Smooth muscle cell (in vitro differentiated cells): ENCODE data around the gene UBTD1. TPM values are rescaled to one million over a fixed set of nuclear protein-coding genes. Genes with fewer than 3 reads are reported as not detected.

Experiments used
- DNase-seq: peaks from one replicate; lab custom pipeline; 2025; ENCODE audit not compliant: unreplicated experiment; lab: John Stamatoyannopoulos, UW
- H2AFZ ChIP-seq: fragments of 200-600 bp; sonication (generic); 2 replicates; pipeline ENCODE4 v1.6.0; 2016; ENCODE audit warnings: antibody characterized with exemption, low read depth, mild to moderate bottlenecking
- H3F3A ChIP-seq: fragments of 200-600 bp; sonication (generic); 2 replicates; pipeline ENCODE4 v1.6.0; 2017; ENCODE audit warnings: antibody characterized with exemption, low read depth
- H3K27ac ChIP-seq: fragments of 200-600 bp; sonication (generic); 2 replicates; pipeline ENCODE4 v1.5.1; 2016; ENCODE audit warnings: low read depth, mild to moderate bottlenecking
- H3K27me3 ChIP-seq: fragments of 200-600 bp; sonication (generic); 2 replicates; pipeline ENCODE4 v1.6.1; 2016; ENCODE audit warnings: low read depth, mild to moderate bottlenecking
- H3K36me3 ChIP-seq: fragments of 200-600 bp; sonication (generic); 2 replicates; pipeline ENCODE4 v1.5.1; 2016; ENCODE audit warnings: low read depth
- H3K4me1 ChIP-seq: fragments of 200-600 bp; sonication (generic); 2 replicates; pipeline ENCODE4 v1.5.1; 2016; ENCODE audit warnings: low read depth
- H3K4me2 ChIP-seq: fragments of 200-600 bp; sonication (generic); 2 replicates; pipeline ENCODE4 v1.6.0; 2016; ENCODE audit warnings: mild to moderate bottlenecking
- H3K4me3 ChIP-seq: fragments of 200-600 bp; sonication (generic); 2 replicates; pipeline ENCODE4 v1.5.1; 2016; ENCODE audit warnings: mild to moderate bottlenecking
- H3K79me2 ChIP-seq: fragments of 200-600 bp; sonication (generic); 2 replicates; pipeline ENCODE4 v1.6.0; 2016; ENCODE audit warnings: low read depth, mild to moderate bottlenecking
- H3K9ac ChIP-seq: fragments of 200-600 bp; sonication (generic); 2 replicates; pipeline ENCODE4 v1.6.0; 2016; ENCODE audit warnings: low read depth
- H3K9me3 ChIP-seq: fragments of 200-600 bp; sonication (generic); replicated peaks from 2 replicates; pipeline ENCODE4 v1.5.1; 2016; ENCODE audit warnings: low read depth
- H4K20me1 ChIP-seq: fragments of 200-600 bp; sonication (generic); 2 replicates; pipeline ENCODE4 v1.6.0; 2016; ENCODE audit warnings: low read depth
- WGBS: methylation state at CpG from one replicate; pipeline ENCODE4 v1.1.7; 2016; ENCODE audit warnings: low lambda C conversion rate; 5-methylcytosine and 5-hydroxymethylcytosine counted together
- polyA plus RNA-seq: library from polyadenylated mRNA; unstranded; fragments of >200 nt; fragmentation: Nextera tagmentation; extraction: Ambion mirVana; gene quantifications from 2 replicates; pipeline ENCODE4 v1.2.1, GENCODE V29; 2016
- total RNA-seq: library from RNA; depleted of rRNA; stranded (reverse); fragments of >200 nt; gene quantifications from 2 replicates; pipeline ENCODE4 v1.2.3, GENCODE V29; 2014
- TF ChIP-seq, protein P1 (sequence below): fragments of 200-600 bp; sonication (generic); IDR thresholded peaks from 2 replicates; pipeline ENCODE4 v1.5.1; 2017; ENCODE audit warnings: borderline replicate concordance, mild to moderate bottlenecking, antibody characterized with exemption; ENCODE audit not compliant: insufficient read depth, poor library complexity, severe bottlenecking

The UBTD1 gene
- total and polyA plus RNA-seq, 2 experiments from 2014 or later = 26.5 to 59.9 TPM

DNA sequence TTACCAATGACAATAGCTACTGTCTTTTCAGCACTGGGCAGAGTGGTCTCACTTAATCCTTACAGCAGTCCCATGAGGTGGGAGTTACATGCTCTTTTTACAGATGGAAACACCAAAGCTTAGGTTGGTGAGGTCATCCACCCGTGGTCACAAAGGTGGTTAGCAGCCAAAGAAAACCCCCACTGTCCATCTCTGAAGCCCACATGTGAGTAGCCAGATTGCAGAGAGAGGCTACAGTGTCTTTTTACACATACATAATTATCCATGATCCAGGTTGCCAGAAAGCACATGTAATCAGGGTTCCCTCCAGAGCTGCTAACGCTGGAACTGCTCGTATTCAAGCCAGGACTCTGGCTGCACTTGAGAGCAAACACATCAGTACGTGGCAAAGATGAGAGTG lies 49.2 kb downstream of the UBTD1 start:
- no peak for DNase-seq
- no peak overlapping the region for H2AFZ ChIP-seq
- H4K20me1 ChIP-seq = no peaks in the 10 kb centered on the region
- H3F3A ChIP-seq = peaks cover 22% of the 10 kb centered on the region
- TF ChIP-seq, protein P1, sequence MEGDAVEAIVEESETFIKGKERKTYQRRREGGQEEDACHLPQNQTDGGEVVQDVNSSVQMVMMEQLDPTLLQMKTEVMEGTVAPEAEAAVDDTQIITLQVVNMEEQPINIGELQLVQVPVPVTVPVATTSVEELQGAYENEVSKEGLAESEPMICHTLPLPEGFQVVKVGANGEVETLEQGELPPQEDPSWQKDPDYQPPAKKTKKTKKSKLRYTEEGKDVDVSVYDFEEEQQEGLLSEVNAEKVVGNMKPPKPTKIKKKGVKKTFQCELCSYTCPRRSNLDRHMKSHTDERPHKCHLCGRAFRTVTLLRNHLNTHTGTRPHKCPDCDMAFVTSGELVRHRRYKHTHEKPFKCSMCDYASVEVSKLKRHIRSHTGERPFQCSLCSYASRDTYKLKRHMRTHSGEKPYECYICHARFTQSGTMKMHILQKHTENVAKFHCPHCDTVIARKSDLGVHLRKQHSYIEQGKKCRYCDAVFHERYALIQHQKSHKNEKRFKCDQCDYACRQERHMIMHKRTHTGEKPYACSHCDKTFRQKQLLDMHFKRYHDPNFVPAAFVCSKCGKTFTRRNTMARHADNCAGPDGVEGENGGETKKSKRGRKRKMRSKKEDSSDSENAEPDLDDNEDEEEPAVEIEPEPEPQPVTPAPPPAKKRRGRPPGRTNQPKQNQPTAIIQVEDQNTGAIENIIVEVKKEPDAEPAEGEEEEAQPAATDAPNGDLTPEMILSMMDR = no peak
- peaks cover 39% of the 10 kb centered on the region for H3K4me1 ChIP-seq
- H3K4me2 ChIP-seq = no peak overlapping the region
- WGBS = 58% methylated on average over 4 of the region's 4 CpGs
- peaks cover 50% of the 10 kb centered on the region for H3K79me2 ChIP-seq
- H3K36me3 ChIP-seq = no peaks in the 10 kb centered on the region
- peak overlapping the region; percentile 97 for H3K27ac ChIP-seq
- no peaks in the 10 kb centered on the region for H3K9me3 ChIP-seq
- no peaks in the 10 kb centered on the region for H3K27me3 ChIP-seq
- H3K4me3 ChIP-seq = no peak overlapping the region
- no peak overlapping the region for H3K9ac ChIP-seq

DNA sequence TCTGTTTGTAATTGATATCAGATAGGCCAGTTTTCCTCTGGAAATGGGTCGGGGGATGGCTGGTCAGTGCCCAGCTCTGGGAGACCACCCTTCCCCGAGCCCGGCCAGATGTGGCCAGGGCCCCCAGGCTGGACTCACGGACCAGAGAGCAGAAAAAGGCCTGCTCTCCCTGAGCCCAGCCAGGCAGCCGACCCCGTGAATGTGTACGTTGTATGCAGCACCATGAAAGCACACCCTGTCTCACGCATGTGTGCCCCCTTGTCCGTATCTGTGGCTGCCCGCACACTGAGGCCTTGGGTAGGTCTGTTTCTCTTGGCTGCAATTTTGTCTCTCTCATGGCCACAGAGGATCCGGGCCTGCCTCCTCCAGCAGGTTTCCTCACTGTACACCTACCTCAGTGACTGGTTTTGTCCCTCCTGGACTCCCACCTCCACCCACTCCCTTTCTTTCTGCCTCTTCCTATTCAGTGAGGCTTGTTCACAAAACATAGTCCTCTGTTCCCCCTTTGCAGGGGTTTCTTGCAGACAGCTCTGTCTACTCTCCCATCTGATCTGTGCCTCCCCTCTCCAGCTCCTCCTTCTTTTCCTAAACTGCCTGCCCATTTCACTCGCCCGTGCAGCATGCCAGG lies 50.2 kb downstream of the UBTD1 start:
- Histone ChIP-seq H3K27ac (peak overlapping the region; percentile 97), H2AFZ (no peak overlapping the region), H3K79me2 (peaks cover 52% of the 10 kb centered on the region), H3K27me3 (no peaks in the 10 kb centered on the region), H3K4me3 (no peak overlapping the region), H3K36me3 (no peaks in the 10 kb centered on the region), H3K9ac (peak overlapping the region; percentile 88), H3K4me1 (peaks cover 36% of the 10 kb centered on the region), H4K20me1 (peaks cover 3% of the 10 kb centered on the region), H3F3A (peaks cover 16% of the 10 kb centered on the region), H3K4me2 (peak overlapping the region; percentile 76), H3K9me3 (no peaks in the 10 kb centered on the region)
- DNase-seq = no peak
- TF ChIP-seq, protein P1 = no peak
- 79% methylated on average over 13 of the region's 13 CpGs for WGBS

DNA sequence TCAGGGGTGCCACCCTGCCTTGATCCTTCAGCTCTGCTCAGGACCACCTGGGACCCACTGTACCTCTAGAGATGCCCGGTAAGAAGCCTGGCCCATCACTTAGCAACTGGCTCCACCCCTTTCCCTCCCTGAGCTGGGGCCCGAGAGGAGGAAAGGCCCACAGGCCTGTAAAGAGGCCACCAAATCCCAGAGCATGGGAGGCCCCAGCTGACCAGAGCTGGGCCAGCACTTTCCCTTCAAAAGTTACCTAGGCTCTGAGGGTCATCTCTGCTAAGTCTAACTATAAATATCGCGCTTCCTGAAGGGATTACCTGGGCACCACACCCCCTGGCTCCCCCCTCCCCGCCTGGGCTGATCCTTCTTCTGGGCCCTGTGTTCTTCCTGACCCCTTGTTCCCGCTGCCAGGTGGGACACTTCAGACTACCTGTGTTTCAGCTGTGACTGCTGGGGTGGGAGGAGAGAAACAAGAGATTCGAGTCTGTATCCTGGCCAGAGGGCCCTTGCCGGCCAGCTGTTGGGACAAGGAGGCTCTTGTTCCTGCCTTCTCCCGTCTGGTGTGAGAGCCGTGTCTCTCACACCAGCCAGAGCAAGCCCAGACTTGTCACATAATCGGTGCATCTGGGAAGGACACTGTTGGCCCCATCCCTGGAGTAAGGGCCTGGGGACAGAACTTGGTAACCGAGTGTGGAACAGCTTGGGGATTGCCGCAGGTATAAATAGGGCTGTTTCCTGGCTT lies 51.0 kb downstream of the UBTD1 start:
- H3K27ac ChIP-seq = peak overlapping the region; percentile 97
- TF ChIP-seq, protein P1 = no peak
- H3K36me3 ChIP-seq = no peaks in the 10 kb centered on the region
- peaks cover 16% of the 10 kb centered on the region for H3F3A ChIP-seq
- no peak overlapping the region for H2AFZ ChIP-seq
- peak overlapping the region; percentile 76 for H3K4me2 ChIP-seq
- peaks cover 54% of the 10 kb centered on the region for H3K79me2 ChIP-seq
- 29% methylated on average over 13 of the region's 13 CpGs for WGBS
- H3K27me3 ChIP-seq = no peaks in the 10 kb centered on the region
- no peak overlapping the region for H3K4me3 ChIP-seq
- peaks cover 36% of the 10 kb centered on the region for H3K4me1 ChIP-seq
- no peak for DNase-seq
- no peaks in the 10 kb centered on the region for H3K9me3 ChIP-seq
- H3K9ac ChIP-seq = peak overlapping the region; percentile 88
- H4K20me1 ChIP-seq = peaks cover 3% of the 10 kb centered on the region
